AG20443 (cell line): ENCODE measurements around the gene ACBD7.

ENCODE experiments used
- DNase-seq: peaks from one replicate; pipeline ENCODE4 v3.0.0; 2012; ENCODE audit warnings: low spot score, mixed read lengths

The ACBD7 gene

GRCh38 chr10:15088428-15089261, at the start of gene ACBD7:
Gene ACBD7 (minus strand): TSS chr10:15088776. CDS start chr10:15088728, 48 bp downstream.
- peak; percentile 96 for DNase-seq

- DNase-seq: peak; percentile 33
Observed at GRCh38 chr10:15137636-15138035, 49.1 kb upstream of the ACBD7 start.

GRCh38 chr10:15137036-15137359, 48.4 kb upstream of the ACBD7 start:
- no peak for DNase-seq

GRCh38 chr10:15136129-15137035, 47.8 kb upstream of the ACBD7 start:
- no peak for DNase-seq

GRCh38 chr10:15131330-15131729, 42.8 kb upstream of the ACBD7 start:
- no peak for DNase-seq

DNA sequence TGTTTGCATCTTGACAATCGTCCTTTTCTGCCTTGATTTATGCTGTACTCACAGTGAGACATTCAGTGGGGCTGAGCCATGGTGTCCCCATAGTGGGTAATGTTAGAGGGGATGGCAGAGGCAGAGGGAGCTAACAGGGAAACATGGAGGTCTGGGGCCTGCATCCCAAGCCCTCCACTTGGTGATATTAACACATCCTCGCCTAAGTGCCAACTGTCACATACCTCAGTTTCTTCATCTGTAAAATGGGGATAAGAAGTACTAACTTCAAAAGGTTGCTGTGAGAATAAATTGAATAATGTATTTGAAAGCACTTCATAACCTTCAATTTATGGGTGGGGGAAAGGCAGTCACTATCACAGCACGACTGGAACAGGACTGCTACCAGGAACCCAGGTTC, 36.3 kb upstream of the ACBD7 start:
- no peak for DNase-seq

GRCh38 chr10:15124190-15124589, 35.6 kb upstream of the ACBD7 start:
- DNase-seq: no peak

DNA sequence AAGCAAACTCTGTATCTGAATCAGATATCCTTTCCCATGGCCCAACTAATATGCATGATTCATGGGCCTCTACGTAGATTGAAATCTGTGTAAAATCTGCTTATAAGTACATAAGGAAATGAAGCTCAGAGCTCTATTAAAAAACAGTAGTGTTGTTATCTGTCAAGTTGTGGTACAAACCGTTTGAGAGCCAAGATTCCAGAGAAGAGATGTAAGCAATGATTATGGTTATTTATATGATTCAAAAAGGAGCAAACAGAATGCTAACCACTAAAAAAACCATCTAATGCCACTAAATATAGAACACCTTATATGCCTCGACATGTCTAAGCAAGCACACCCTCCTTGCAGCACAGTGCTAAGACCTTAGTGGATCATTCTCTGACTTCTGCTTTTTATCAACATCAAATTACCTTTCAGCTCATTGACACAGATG, 35.2 kb upstream of the ACBD7 start:
- DNase-seq: peak; percentile 30

GRCh38 chr10:15122477-15123030, 34.0 kb upstream of the ACBD7 start:
- DNase-seq: no peak

DNA sequence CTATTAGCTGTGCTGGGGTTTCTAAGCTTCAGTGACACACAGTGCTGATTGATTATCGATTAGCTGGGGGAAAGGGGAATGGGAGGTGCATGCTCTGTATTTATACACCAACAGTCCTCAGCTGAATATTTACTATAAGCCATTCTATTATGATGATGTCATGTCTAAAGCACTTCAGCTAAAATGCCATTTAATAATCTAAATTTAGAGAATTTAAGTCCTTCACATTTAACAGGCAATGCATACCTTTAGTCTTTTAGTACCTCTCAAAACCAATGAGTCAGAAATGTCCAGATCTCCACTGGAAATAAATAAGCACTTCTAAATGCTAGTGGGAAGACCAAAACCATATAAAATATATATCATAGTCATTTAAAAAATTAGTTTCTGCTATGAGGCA, 33.1 kb upstream of the ACBD7 start:
- no peak for DNase-seq

DNA sequence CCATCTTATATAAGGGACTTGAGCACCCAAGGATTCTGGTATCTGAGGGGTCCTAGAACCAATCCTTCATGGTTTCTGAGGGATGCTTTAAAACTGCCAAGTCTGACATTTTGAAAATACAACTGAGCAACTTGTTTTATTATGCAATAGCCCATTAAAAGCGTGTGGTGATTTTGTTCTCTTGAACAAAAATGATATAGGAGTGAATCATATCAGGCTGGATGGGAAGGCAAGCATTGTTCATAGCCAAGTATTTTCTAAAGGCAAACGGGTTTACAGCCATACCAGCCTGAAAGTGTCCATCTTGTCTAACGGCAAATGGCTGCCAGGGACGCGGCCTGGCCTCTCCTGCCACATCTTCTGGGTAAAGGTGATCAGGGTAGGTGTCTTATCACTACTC, 31.9 kb upstream of the ACBD7 start:
- peak; percentile 58 for DNase-seq

GRCh38 chr10:15118615-15119014, 30.0 kb upstream of the ACBD7 start:
- DNase-seq: no peak

DNA sequence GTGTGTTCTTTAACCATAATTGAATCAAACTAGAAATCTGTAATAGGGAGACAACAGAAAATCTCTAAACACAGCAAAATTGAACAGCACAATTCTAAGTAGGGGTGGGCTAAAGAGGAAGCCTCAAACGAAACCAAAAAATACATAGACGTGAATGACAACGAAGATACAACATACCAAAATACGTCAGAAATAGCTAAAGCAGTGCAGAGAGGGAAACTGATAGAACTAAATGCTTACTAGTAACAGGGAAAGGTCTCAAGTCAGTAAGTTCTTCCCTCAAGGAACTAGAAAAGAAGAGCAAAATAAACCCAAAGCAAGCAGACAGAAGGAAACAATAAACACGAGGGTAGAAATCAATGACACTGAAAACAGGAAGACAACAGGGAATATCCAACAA, 27.6 kb upstream of the ACBD7 start:
- no peak for DNase-seq

- DNase-seq: no peak
Observed at GRCh38 chr10:15113766-15114165, 25.2 kb upstream of the ACBD7 start.

- DNase-seq: no peak
Observed at GRCh38 chr10:15112657-15113056, 24.1 kb upstream of the ACBD7 start.

DNA sequence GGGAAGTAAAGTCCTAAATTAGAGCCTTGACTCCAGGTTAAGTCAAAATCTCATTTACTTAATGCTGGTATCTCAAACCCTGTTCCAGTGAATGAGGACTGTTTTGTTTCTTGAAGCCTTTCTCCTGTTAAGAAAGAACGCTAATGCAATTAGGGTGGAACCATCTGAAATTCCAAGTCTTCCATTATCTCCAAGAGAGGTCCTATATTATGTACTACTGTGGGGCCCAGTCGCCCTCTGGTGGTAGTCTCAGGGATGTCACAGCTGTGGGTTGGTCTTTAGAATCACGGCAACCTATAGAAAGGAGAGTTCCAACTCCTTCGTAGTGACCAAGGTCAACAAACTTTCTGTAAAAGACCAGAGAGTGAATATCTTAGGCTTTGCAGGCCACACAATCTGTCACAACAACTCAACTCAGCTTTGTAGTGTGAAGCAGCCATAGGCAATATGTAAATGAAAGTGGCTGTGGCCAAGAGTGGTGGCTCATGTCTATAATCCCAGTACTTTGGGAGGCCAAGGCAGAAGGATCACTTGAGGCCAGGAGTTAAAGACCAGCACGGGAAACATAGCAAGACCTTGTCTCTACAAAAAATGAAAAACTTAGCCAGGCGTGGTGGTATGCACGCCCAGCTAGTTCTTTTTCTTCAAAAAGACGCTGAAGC, 17.9 kb upstream of the ACBD7 start:
- peak; percentile 65 for DNase-seq

GRCh38 chr10:15103513-15103912, 14.9 kb upstream of the ACBD7 start:
- no peak for DNase-seq

GRCh38 chr10:15099886-15100285, 11.3 kb upstream of the ACBD7 start:
- no peak for DNase-seq

DNA sequence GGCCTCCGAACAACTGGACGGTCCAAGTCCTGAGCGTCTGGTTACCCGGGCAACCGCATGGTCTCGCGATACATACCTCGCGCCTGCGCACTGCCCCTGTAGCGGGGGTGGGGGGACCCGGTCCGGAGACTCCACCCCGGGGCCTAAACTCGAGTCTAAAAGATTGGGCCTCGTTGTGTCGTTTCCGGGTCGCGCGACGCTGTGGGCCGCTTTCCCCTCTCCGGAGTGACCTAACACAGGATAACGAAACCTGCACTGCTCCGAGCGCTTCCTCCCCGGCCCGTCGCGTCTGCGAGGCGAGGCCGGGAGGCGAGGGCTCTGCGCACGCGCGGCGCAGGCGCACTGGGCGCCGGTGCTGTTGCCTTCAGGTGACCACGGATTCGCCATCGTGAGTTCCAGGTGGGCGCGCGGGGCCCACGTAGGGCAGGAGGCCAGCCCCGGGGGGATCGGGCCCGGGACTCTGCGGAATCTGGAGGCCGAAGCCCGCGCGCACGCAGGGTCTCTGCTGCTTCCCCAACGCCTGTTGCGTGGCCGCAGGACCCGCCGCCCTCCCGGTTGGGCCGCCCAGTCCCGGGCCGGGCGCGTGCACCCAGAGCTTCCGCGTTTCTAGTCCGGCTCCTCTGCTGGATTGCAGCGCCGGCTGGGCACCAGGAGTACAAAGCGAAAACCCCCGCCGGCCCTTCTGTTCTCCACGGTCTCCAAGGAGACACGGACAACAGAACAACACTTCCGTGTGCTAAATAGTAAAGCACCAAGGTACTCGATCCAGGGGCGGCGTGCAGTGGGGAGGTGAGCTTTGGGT, 8.6 kb upstream of the ACBD7 start, which contains the start of gene RPP38:
TSS of gene RPP38 (plus strand) at position 345 of the 802 bp plus-strand sequence. CDS start 5,960 bp downstream, outside the sequence.
- DNase-seq: peak; percentile 100

GRCh38 chr10:15096661-15097010, 8.1 kb upstream of the ACBD7 start:
- no peak for DNase-seq

DNA sequence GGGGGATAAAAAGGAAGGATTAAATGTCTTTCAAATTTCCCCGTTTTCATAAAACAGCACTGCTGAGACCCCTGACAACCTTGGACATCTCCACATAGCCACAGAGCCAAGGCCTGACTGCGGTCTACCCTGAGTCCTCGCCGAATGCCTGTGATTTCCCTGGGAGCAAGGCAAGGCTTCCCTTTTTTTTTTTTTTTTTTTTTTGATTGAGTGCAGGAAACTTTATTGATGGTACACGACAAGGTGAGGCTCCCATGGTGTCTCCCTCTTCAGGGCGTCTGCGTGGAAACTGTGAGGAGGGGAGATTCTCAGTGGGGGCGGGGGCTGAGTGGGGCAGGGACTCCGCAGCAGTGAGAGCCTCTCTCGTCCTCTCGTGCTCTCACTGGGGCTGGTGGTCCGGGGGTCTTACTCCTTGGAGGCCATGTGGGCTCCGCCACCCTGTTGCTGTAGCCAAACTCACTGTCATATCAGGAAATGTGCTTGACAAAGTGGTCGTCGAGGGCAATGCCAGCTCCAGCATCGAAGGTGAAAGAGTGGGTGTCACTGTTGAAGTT, 4.4 kb upstream of the ACBD7 start:
- DNase-seq: no peak
